RWPE1 (cell line): ENCODE data around the gene SAV1.

Experiments
- CTCF ChIA-PET: fragments of 350-600 bp; sonication (Branson Sonifier 250); formaldehyde crosslinking; extraction: SDS; loops from one replicate; lab custom pipeline; 2021; lab: Yijun Ruan, JAX
- POLR2A ChIA-PET: fragments of 400-600 bp; formaldehyde crosslinking; extraction: SDS; loops from one replicate; lab custom pipeline; 2020; ENCODE audit warnings: antibody characterized with exemption; ENCODE audit not compliant: low non-redundant PET; lab: Yijun Ruan, JAX
- DNase-seq: peaks from one replicate; pipeline ENCODE4 v3.0.0; 2012; ENCODE audit warnings: low spot score
- H3K27ac ChIP-seq: fragments of 450-650 bp; 2 replicates; pipeline ENCODE4 v1.5.1; 2017
- CTCF ChIP-seq: fragments of 450-650 bp; conservative IDR thresholded peaks from 2 replicates; pipeline ENCODE4 v1.5.1; 2017; ENCODE audit warnings: low read depth, mild to moderate bottlenecking

The SAV1 gene

DNA sequence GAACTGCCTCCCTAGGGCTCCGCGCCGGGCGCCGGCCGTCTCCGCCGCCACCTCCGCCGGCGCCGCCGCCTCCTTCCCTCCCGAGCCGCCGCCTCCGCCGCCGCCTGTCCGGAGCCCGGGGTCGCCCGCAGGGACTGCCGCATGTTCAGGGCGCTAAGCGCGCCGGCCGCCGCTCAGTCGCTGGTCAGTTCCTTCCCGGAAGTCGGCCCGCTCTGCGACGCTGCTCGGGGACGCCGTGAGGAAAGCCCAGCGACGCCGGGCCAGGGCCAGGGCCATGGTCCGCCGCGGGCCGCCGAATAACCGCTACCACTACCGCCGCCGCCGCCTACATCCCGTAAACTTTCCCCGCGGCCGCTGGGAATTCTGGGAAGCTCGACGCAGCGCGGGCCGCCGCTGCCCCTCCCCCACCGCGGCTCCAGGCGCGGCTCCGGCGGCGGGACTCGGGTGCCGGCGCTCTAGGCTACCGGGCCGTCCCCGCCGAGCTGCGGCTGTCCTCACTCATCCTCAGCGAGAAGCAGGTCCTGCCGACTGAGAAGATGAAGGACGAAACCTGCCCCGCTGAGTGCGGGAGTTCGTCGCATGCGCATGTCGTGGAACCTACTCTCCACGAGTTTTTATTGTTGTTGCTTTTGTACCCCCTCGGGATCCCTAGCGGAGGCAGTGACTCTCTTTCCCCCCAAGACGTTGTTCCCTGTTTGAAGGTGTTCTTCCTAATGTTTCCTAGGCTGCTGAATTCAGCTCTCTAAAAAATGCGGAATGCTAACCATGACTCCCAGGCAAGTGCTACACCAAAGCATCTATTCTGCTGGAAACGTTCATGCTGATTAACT, at the start of gene SAV1:
SAV1 (minus strand) TSS at position 311 of the 830 bp plus-strand sequence. CDS start 339 bp downstream, outside the sequence.
- ChIA-PET CTCF (interaction anchor here (0.6 kb wide), 1 partner anchor 1993 kb away, joined by 3 read pairs; no protein-coding TSS in a partner anchor), POLR2A (interaction anchor here (0.7 to 1.0 kb wide), 3 partner anchors 10 to 92 kb away, joined by 3 to 6 read pairs (median 3); no protein-coding TSS in a partner anchor)
- no peak for TF ChIP-seq CTCF
- H3K27ac ChIP-seq, result peak within 1 kb of the TSS; percentile 95
- DNase-seq, result peak; percentile 52

GRCh38 chr14:50717811-50718210, 49.7 kb upstream of the SAV1 start:
- ChIA-PET CTCF (no interaction called here), POLR2A (no interaction called here)
- no peak for DNase-seq

DNA sequence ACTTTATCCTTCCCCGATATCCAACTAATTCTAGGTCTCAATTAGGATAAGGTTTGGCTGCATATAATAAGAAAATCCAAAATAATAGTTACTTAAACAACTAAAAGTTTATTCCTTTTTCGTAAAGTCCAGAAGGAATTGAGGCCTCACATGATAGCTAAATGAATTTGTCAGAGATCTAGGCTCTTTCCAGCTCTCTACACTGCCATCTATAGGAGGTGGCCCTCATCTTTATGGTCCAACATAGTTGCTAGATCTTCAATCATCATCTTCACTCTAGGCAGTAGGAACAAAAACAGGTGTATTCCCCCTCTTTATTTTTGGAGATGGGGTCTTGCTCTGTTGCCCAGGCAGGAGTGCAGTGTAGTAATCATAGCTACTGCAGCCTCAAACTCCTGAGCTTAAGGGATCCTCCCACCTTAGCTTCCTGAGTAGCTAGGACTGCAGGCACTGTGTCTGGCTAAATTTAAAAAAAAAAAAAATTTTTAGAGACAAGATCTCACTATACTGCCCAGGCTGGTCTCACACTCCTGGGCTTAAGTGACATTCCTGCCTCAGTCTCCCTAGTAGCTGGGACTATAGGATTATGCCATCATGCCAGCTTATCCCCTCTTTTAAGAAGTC, 46.5 kb upstream of the SAV1 start:
- POLR2A ChIA-PET, result interaction anchor here (1.6 kb wide), 1 partner anchor 46 kb away, joined by 6 read pairs; the partner anchor contains the start of gene SAV1
- TF ChIP-seq CTCF, result peak; percentile 23
- peak; percentile 36 for DNase-seq
- no peak overlapping the region for H3K27ac ChIP-seq
- CTCF ChIA-PET, result interaction anchor here (0.5 to 1.3 kb wide), 11 partner anchors 9 to 1167 kb away, joined by 3 to 6 read pairs (median 3); no protein-coding TSS in a partner anchor

More at GRCh38 chr14:50717811-50718210, 49.7 kb upstream of the SAV1 start:
- TF ChIP-seq CTCF, result no peak
- no peak overlapping the region for H3K27ac ChIP-seq

DNA sequence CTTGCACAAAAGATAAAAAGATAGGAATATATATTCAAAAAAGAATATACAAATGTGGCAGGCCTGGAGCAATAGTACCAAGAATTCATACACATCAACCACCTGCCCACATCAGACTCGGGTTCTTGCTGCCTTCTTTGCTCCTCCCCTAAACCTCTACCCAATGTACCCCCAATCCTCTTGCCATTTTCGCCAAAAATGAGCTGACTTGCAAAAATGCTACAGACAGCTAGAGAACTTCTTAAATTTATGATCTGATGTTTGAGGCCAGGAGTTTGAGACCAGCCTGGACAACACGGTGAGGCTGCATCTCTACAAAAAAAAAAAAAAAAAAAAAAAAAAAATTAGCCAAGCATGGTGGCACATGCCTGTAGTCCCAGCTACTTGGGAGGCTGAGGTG, 42.9 kb upstream of the SAV1 start:
- ChIA-PET CTCF (interaction anchor here (0.6 kb wide), 2 partner anchors 20 to 65 kb away, joined by 3 to 4 read pairs; no protein-coding TSS in a partner anchor), POLR2A (no interaction called here)
- DNase-seq, result no peak
- no peak for TF ChIP-seq CTCF
- no peak overlapping the region for H3K27ac ChIP-seq

DNA sequence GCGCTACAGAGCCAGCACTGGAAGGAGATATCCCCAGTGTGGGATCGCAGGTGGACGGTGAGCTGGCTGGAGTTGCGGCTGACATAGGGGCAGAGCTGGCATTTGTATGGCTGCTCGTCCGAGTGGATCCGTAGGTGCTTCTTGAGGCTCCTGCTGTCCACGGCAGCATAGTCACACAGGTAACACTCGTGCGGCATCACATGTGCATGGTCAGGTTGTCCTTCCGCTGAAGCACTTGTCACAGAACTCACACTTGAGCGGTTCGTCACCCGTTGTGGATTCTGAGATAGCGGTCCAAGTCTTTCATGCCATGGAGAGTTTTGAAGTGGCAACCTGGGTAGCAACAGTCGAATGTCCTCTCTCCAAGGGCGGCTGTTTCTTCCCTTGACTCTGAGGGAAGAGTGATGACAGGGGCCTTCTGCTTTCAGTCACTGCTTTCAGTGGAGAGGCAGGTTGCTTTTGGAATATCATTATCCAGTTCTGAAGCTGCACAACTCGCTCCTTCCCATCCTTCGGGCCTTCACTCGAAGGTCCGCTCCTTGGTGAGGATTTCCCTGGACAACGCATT, 37.0 kb upstream of the SAV1 start:
- ChIA-PET CTCF (interaction anchor here (1.3 kb wide), 1 partner anchor 9 kb away, joined by 4 read pairs; no protein-coding TSS in a partner anchor), POLR2A (no interaction called here)
- DNase-seq, result no peak
- no peak for TF ChIP-seq CTCF
- no peak overlapping the region for H3K27ac ChIP-seq
